ENCODE data around the gene TRPM1.

GRCh38 chr15:31096563-31096962 lies 5.0 kb downstream of the TRPM1 start:
- no peak for TF ChIP-seq ZFX (IDR thresholded peaks at IDR 0.05; ENCODE audit: borderline replicate concordance)
- TF ChIP-seq CTCF (IDR thresholded peaks at IDR 0.05): no peak
